Activated effector memory CD4-positive, alpha-beta T cell treated with anti-CD3 and anti-CD28 coated beads, Interleukin-2, amount 50 U/mL, for 16 hours (primary cell): Measurements from ENCODE around the gene PSMF1.

Experiments
- DNase-seq: peaks from one replicate; pipeline ENCODE4 v3.0.0-alpha.2; 2020

Gene PSMF1

DNA sequence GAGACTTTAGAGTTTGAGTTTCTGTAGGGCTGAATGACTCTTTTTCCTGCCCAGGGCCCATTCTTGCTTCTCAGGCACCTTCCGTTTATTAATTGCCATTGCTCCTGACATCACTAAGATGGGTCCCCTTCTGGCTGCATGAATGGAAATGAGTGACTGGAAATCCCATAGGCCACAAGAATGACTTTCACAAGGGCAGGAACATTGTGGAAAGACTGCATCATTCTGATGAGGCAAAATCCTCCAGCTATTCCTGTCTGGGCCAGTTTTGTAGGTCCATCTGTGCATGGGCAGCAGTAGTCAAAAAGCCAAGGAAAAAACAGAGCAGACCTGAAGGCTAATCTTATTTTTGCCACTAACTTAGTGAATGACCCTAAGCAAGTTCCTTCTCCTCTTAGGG lies 47.1 kb downstream of the PSMF1 start:
- DNase-seq = no peak

DNA sequence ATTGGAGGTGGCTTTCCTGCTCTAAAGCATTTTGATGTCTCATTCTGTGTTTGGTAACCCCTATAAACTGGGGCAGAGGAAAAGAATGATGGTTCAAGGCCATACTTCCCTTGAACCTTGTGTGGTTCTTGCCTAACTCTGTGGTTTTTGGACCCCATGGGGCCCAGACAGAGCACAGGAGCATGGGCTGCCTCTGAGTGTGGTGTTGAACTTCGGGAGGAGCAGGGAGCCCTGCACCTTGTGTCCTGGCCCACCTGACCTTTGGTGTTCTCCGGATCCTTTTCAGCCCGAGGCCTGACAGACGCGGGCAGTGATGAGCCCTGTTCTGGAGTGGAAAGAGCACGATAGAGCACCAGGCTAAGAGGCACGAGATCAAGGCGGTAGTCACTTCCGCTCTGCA lies 47.5 kb downstream of the PSMF1 start:
- peak; percentile 33 for DNase-seq

- DNase-seq = no peak
Observed at GRCh38 chr20:1166948-1167720, 48.7 kb downstream of the PSMF1 start.

DNA sequence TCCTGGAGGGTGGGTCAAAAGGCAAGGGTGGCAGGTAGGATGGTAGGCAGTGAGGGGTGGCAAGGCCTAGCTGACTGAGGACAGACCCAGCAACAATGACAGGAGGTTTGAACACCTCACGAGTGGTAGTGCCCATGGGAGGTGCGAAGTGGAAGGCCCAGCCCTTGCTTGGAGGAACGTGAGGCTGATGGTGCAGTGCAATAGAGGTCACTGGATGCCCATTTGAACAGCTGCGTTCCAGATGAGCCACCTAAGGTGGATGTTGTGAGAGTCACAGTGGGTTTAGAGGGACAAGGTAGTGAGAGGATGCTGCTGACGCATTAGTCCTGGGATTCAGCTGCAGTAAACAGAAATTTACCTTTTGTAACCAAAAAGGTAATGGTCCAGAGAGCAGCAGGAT lies 50.8 kb downstream of the PSMF1 start:
- DNase-seq = peak; percentile 54

DNA sequence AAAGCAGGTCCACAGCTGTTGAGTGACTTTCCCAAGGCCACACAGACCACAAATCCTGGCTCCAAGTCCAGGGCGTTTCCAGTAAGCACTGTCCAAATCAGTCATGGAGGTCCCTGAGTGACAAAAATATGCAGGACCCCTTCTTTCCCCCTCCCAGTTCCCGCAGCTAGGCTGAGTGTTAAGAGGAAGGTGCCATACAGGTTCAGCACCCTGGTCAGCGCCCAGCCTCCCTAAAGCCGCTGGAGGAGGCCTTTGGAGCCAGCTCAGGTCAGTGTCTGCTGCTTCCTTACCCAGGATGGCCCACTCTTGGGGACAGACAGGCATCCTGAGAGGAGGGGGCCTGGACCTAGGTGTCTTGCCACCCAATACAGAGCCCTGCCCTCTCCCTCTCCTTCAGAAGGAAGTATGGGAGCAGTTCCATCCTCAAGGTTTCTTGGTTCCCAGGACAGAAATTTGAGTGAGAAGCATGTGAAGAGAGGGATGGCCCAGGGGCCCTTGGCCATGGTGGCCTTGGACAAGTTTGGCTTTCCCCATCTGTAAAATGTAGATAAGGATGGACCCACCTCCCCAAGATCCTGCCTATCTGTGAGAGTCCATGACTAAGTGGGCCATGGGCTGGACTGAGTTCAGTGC lies 53.2 kb downstream of the PSMF1 start:
- DNase-seq = peak; percentile 61

GRCh38 chr20:1173698-1174097 lies 55.3 kb downstream of the PSMF1 start:
- DNase-seq = peak; percentile 55

DNA sequence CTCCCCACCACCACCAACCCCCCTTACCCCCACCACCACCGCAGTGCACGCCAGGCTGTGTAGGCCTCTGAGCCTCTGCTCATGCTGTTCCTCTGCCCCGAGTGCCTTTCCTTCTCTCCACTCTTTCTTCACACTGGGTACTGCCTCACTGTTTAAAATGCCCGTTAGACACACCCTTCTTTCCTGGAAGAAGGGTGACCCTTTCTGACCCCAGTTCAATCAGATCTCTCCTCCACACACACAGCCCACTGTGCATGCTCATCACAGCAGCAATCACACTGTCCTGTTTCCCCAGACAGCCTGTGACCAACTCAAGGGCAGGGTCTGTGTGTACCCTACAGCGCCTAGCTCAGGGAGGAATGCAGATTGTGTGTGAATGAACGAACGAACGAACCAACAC lies 56.4 kb downstream of the PSMF1 start:
- peak; percentile 43 for DNase-seq

DNA sequence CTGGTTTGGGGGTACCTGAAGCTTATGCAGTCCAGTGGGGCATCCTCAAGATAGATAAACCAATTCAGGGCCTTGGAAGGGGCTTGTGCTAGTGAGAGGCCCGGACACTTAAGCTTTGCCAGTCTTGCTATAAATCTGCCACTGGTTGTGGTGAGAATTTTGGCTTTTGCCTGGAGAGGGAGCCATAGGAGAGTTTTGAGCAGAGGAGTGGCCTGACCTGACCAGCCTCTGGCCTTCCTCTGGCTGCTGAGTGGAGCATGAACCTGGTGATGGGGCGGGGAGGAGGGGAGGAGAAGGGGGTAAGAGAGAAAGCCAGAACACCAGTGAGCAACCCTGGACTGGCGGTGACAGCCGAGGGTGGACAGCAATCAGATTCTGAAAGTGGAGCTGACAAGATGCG lies 59.3 kb downstream of the PSMF1 start:
- DNase-seq = peak; percentile 21

DNA sequence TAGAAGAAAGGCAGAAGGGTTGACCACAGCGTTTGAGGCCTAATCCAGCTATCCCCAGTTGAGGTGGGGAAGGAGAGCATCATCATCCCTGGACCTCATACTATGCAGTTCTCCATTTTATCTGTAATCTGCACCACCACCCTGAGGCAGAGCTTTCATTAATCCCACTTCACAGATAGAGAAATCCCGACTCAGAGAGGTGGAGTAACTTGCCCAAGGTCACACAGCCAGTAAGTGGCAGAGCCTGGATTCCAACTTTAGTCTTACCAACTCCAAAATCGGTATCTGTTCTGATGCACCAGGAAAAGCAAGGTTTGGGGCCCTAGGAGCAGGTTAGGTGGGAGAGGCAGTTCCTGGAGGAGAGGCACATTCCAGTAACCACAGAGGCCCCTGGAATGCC lies 59.7 kb downstream of the PSMF1 start:
- peak; percentile 5 for DNase-seq

- DNase-seq = peak; percentile 19
Observed at GRCh38 chr20:1178623-1179022, 60.2 kb downstream of the PSMF1 start.

- DNase-seq = no peak
Observed at GRCh38 chr20:1180949-1181348, 62.5 kb downstream of the PSMF1 start.

DNA sequence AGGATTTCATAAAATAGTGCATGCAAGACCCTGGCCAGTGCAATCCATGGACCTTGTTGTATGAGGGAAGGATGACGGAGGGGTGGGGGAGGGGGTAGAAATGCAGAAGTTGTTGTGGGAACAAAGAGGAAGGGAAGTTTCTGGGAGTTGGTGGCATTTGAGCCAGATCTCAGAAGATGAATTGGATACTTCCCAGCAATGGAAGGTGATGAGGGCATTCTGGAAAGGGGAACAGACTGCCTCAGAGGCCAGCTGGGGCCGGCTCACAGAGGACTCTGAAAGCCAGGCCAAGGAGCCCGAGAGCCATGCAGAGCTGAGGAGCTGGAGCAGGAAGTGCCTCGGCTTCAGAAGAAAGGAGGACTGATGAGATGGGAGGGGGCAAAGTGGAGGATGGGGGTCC lies 63.7 kb downstream of the PSMF1 start:
- no peak for DNase-seq

DNA sequence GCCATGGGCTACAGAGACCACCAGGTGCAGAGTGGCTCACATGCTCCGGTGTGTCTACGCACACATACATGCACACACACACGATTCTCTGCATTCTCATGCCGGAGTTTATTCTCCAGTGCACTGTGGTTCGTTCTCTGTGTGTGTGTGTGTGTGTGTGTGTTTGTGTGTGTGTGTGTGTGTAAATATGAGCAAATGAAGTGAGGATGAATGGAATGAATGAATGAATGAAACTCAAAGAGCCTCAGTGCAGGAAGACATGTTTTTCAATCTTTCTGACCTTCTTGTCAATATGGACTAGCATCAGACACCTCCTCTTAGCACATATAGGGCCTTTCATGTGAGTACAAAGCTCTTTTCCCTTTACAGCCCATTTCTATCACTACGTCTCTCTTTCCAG lies 64.8 kb downstream of the PSMF1 start:
- no peak for DNase-seq

DNA sequence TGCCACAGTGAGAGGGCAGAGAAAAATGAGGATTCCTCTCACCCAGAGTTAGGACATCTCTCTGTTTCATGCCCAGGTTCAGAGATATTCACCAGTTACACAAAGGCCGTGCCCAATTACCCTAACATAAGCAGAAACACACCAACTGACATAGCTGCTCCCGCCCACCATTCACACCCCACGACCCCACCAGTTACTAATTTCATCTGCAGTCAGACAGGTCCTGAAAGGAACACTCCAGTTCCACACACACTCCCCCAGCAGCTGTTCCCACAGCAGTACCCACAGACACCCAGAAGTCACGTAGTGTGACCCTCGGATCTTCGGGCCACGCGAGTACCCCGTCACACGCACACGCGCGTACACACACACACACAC lies 65.8 kb downstream of the PSMF1 start:
- no peak for DNase-seq

GRCh38 chr20:1184638-1185315 lies 66.4 kb downstream of the PSMF1 start, which contains the start of gene TMEM74B:
TSS of gene TMEM74B (minus strand) at chr20:1184981. CDS start at chr20:1183801, 1,180 bp downstream.
- no peak for DNase-seq

DNA sequence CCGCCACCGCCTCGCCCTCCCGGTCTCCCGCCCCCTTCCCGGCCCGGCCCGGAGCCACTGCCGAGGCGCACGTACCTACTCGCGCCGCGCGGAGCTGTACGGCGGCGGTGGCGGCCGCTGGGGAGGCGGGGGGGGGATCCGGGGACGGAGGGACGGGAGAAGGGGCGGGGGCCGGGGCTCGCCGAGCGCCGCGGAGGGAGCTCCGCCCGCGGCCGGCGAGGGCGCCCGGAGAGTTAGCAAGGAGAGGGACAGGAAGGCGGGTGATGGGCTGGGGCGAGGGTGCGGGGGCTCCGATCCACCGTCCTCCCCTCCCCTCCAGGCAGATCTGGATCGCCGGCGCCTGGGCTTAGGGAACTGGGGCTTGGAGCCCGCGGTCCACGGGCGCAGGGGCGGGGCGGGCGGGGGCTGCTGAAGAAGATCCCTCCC lies 66.9 kb downstream of the PSMF1 start:
- DNase-seq = no peak

- peak; percentile 72 for DNase-seq
Observed at GRCh38 chr20:1185790-1186334, 67.5 kb downstream of the PSMF1 start.

GRCh38 chr20:1186367-1186991 lies 68.1 kb downstream of the PSMF1 start:
- peak; percentile 43 for DNase-seq

GRCh38 chr20:1187605-1188171 lies 69.3 kb downstream of the PSMF1 start:
- no peak for DNase-seq

GRCh38 chr20:1188347-1188746 lies 69.9 kb downstream of the PSMF1 start:
- no peak for DNase-seq

DNA sequence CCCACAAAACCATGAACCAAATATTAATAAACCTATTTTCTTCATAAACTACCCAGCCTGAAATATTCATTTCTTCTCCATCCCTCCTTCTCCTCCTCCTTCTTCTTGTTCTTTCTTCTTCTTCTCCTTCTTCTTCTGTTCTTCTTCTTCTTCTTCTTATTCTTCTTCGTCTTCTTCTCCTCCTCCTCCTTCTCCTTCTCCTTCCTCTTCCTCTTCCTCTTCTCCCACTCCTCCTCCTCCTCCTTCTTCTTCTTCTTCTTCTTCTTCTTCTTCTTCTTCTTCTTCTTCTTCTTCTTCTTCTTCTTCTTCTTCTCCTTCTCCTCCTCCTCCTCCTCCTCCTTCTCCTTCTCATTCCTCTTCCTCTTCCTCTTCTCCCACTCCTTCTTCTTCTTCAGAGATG lies 71.4 kb downstream of the PSMF1 start:
- DNase-seq = no peak

GRCh38 chr20:1190847-1191246 lies 72.4 kb downstream of the PSMF1 start:
- DNase-seq = no peak

DNA sequence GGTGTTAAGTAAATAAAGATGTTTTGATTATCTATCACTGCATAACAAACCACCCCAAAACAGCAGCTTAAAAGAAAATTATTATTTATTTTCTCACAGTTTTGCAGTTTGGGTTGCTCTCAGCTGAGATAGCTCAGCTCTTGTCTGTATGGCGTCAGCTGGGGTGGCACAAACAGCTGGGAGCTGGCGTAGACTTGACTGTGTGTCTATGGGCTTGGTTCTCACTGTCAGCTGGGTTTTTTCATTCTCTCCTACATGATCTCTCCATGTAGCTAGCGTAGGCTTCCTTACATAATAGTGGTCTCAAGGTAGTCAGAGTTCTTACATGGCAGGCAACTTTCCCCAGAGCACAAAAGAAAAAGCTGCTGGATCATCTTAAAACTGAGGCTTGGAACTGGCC lies 72.9 kb downstream of the PSMF1 start:
- no peak for DNase-seq
